B cell (primary cell): ENCODE measurements around the gene ATIC. TPM values are rescaled to one million over a fixed set of nuclear protein-coding genes. Genes with fewer than 3 reads are reported as not detected.

Source experiments
- ATAC-seq: fragments of 200-7000 bp; cut with Tn5 transposase; one replicate; pipeline ENCODE4 v1.10.0; 2021; ENCODE audit warnings: low read depth, mild to moderate bottlenecking, moderate number of reproducible peaks, moderate library complexity
- CTCF ChIA-PET: fragments of 350-600 bp; sonication (Branson Sonifier 250); formaldehyde crosslinking; loops from one replicate; lab custom pipeline; 2021; ENCODE audit warnings: antibody characterized with exemption, inconsistent platforms; lab: Charles Lee
- POLR2A ChIA-PET: fragments of 350-600 bp; sonication (Branson Sonifier 250); formaldehyde crosslinking; loops from one replicate; lab custom pipeline; 2021; ENCODE audit warnings: antibody characterized with exemption; lab: Charles Lee
- DNase-seq: peaks from one replicate; pipeline ENCODE4 v3.0.0; 2013
- H2AFZ ChIP-seq: 2 replicates; pipeline ENCODE4 v1.6.1; 2012; ENCODE audit warnings: mild to moderate bottlenecking, low read depth, low read length; ENCODE audit not compliant: insufficient read depth, poor library complexity, severe bottlenecking
- H3K27ac ChIP-seq, 2 donors: 1 replicate in 1 of 2; 2 replicates in 1 of 2; pipeline ENCODE4 v1.5.1; 2012 to 2013; ENCODE audit warnings: low read length in 2 of 2, mild to moderate bottlenecking in 2 of 2, moderate library complexity in 1 of 2
- H3K27me3 ChIP-seq, 4 experiments: fragments of 200-600 bp in 1 of 4; sonication (generic) in 1 of 4; replicated peaks in 1 of 4; 1 replicate in 2 of 4; 2 replicates in 2 of 4; pipeline versions ENCODE4 v1.6.1 to v1.7.0; 2013 to 2016; ENCODE audit warnings: low read length in 3 of 4, mild to moderate bottlenecking in 2 of 4, mixed read lengths in 1 of 4, moderate library complexity in 1 of 4; ENCODE audit not compliant: insufficient read depth in 4 of 4, control insufficient read depth in 3 of 4; ENCODE audit errors: control extremely low read depth in 1 of 4
- H3K36me3 ChIP-seq, 2 experiments: replicated peaks in 1 of 2; 1 replicate in 1 of 2; 2 replicates in 1 of 2; pipeline versions ENCODE4 v1.6.1 to v1.7.1; 2013; ENCODE audit warnings: low read length in 1 of 2; ENCODE audit not compliant: insufficient read depth in 2 of 2, control insufficient read depth in 1 of 2; ENCODE audit errors: control extremely low read depth in 1 of 2, extremely low read depth in 1 of 2
- H3K4me1 ChIP-seq, 2 donors: fragments of 200-600 bp in 1 of 2; sonication (generic) in 1 of 2; 1 replicate in 1 of 2; 2 replicates in 1 of 2; pipeline versions ENCODE4 v1.5.1 to v1.6.1; 2013 to 2017; ENCODE audit warnings: low read length in 2 of 2; ENCODE audit not compliant: control insufficient read depth in 2 of 2, insufficient read depth in 2 of 2
- H3K4me2 ChIP-seq: replicated peaks from 2 replicates; pipeline ENCODE3; 2012; ENCODE audit warnings: mild to moderate bottlenecking, low read depth, low read length; ENCODE audit not compliant: poor library complexity, severe bottlenecking
- H3K4me3 ChIP-seq, 5 experiments: fragments of 200-600 bp in 1 of 5; sonication (generic) in 1 of 5; 1 replicate in 3 of 5; 2 replicates in 2 of 5; pipeline versions ENCODE4 v1.5.1 to v1.7.0; 2011 to 2016; ENCODE audit warnings: low read length in 4 of 5, mild to moderate bottlenecking in 4 of 5, low read depth in 2 of 5, control low read depth in 1 of 5, moderate library complexity in 1 of 5; ENCODE audit not compliant: insufficient read depth in 1 of 5; ENCODE audit errors: control extremely low read depth in 1 of 5, extremely low read depth in 1 of 5
- H3K79me2 ChIP-seq: fragments of 200-600 bp; sonication (generic); one replicate; pipeline ENCODE4 v1.6.0; 2016; ENCODE audit warnings: low read length; ENCODE audit not compliant: control insufficient read depth, insufficient read depth
- H3K9ac ChIP-seq: fragments of 200-600 bp; sonication (generic); 2 replicates; pipeline ENCODE4 v1.6.1; 2017; ENCODE audit warnings: mild to moderate bottlenecking, low read length, moderate library complexity
- H3K9me3 ChIP-seq, 3 donors: one replicate each; pipeline versions ENCODE4 v1.6.1 to v1.7.1; 2013; ENCODE audit warnings: low read length in 2 of 3; ENCODE audit not compliant: control insufficient read depth in 2 of 3, insufficient read depth in 1 of 3; ENCODE audit errors: control extremely low read depth in 1 of 3
- H4K20me1 ChIP-seq: 2 replicates; pipeline ENCODE4 v1.6.0; 2012; ENCODE audit warnings: mild to moderate bottlenecking, low read length; ENCODE audit not compliant: insufficient read depth, control insufficient read depth, poor library complexity, severe bottlenecking
- H3K27ac Mint-ChIP-seq: one replicate; pipeline ENCODE4 v1.8.0; 2021; ENCODE audit warnings: mixed read lengths
- H3K27me3 Mint-ChIP-seq: one replicate; pipeline ENCODE4 v1.8.0; 2021; ENCODE audit warnings: mixed read lengths
- H3K4me1 Mint-ChIP-seq: one replicate; pipeline ENCODE4 v1.8.0; 2021; ENCODE audit warnings: mixed read lengths
- H3K4me3 Mint-ChIP-seq: one replicate; pipeline ENCODE4 v1.8.0; 2021; ENCODE audit warnings: mixed read lengths
- H3K9me3 Mint-ChIP-seq: one replicate; pipeline ENCODE4 v1.8.0; 2022; ENCODE audit warnings: mixed read lengths; ENCODE audit not compliant: insufficient read depth
- CTCF ChIP-seq: fragments of 200-600 bp; IDR thresholded peaks from one replicate; pipeline ENCODE4 v1.8.0; 2022; ENCODE audit warnings: antibody characterized with exemption, mild to moderate bottlenecking
- EZH2 ChIP-seq: IDR thresholded peaks from 2 replicates; pipeline ENCODE4 v1.6.1; 2012; ENCODE audit warnings: borderline replicate concordance, low read depth, mild to moderate bottlenecking, moderate library complexity, low read length; ENCODE audit not compliant: insufficient read depth, poor library complexity, severe bottlenecking
- WGBS: methylation state at CpG from one replicate; pipeline ENCODE4 v1.1.5; 2013; ENCODE audit warnings: missing lambda C conversion rate; ENCODE audit not compliant: insufficient coverage; 5-methylcytosine and 5-hydroxymethylcytosine counted together
- intact Hi-C: fragments of 100-400 bp; cut with micrococcal nuclease; formaldehyde crosslinking; loops from one replicate; pipeline ENCODE4 v1.10.0; 2022
- polyA plus RNA-seq: library from polyadenylated mRNA; depleted of rRNA; stranded (reverse); fragments of >200 nt; gene quantifications from 2 replicates; pipeline ENCODE4 v1.2.3, GENCODE V29; 2012
- total RNA-seq, 2 donors: library from RNA; stranded (reverse); fragments of 120-200 nt in 1 of 2; gene quantifications; 1 replicate in 1 of 2; 2 replicates in 1 of 2; pipeline versions ENCODE4 v1.2.3 to v1.2.4, GENCODE V29; 2013 to 2022

ATIC gene
- total and polyA plus RNA-seq, 2 donors (not counting 1 experiment from before 2014, with no cell fraction given) = 55.4 to 80.4 TPM

DNA sequence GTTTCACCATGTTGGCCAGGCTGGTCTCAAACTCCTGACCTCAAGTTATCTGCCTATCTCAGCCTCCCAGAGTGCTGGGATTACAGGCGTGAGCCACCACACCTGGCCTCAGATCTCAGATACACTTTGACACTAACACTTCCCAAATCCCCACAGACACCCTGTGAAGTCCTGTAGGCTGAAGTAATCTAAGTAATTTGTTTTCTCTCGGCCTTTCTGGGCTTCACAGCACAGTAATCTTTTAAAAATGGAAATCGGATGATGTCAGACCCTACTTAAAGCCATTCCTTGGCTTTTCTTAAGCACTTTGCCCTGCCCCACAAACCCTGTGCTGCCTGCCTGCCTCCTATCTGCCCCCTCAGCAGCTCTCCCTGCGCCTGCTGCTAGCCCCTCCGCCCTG is 16.2 kb downstream of the ATIC start:
- Histone ChIP-seq H3K4me3 (no peak overlapping the region), H3K4me2 (no peak overlapping the region), H3K27ac (no peak overlapping the region), H3K36me3 (peaks cover 12 to 70% of the 10 kb centered on the region in 2 experiments), H3K9me3 (no peaks in the 10 kb centered on the region), H4K20me1 (peaks cover 11% of the 10 kb centered on the region), H3K79me2 (peaks cover 50% of the 10 kb centered on the region), H3K4me1 (peaks cover 4 to 8% of the 10 kb centered on the region in 2 donors), H3K27me3 (no peaks in the 10 kb centered on the region), H3K9ac (no peak overlapping the region), H2AFZ (no peak overlapping the region)
- no peak for DNase-seq
- ChIA-PET CTCF (no interaction called here), POLR2A (no interaction called here)
- ATAC-seq = no peak
- H3K27ac Mint-ChIP-seq = no peak overlapping the region
- no peak for TF ChIP-seq CTCF
- peaks cover 17% of the 10 kb centered on the region for H3K4me1 Mint-ChIP-seq
- H3K4me3 Mint-ChIP-seq = no peak overlapping the region
- 98% methylated on average over 4 of the region's 5 CpGs for WGBS
- H3K27me3 Mint-ChIP-seq = no peaks in the 10 kb centered on the region
- intact Hi-C loops = no loop called here
- H3K9me3 Mint-ChIP-seq = no peaks in the 10 kb centered on the region

DNA sequence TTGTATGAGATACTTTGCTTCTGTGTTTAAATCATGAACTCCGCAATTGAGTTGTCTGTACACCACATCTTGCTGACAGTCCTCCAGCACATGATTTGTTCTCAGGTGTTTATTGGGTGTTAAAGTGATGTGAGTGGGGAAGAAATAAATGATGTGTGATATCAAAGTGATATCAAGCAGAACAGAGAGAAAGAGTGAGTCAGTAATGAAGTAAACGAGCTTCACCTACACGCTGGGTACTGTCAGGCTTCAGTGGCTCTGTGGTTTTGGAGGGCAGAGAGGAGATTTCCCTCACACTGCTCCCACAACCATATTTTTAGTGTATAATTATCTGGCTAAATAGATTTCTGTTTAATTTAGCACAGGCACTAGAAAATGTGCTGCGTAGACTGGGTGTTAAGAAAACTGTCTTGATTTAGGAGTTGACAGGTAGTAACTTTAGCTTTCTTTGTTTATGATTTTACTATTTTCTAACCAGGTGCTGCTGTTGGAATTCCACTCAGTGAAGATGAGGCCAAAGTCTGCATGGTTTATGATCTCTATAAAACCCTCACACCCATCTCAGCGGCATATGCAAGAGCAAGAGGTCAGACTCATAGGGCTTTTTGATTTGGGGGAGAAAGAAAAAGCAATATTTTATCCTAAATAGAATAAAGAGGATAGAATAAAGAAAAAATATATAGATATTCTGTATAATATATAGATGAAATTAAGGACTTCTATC is 21.2 kb downstream of the ATIC start:
- ChIA-PET POLR2A (no interaction called here), CTCF (interaction anchor here (1.0 kb wide), 1 partner anchor 21 kb away, joined by 3 read pairs; the partner anchor contains the start of gene ATIC)
- Histone ChIP-seq H4K20me1 (peaks cover 4% of the 10 kb centered on the region), H2AFZ (no peak overlapping the region), H3K27ac (peak overlapping the region in 1 of 2 donors; percentile 37), H3K9me3 (no peaks in the 10 kb centered on the region), H3K4me3 (no peak overlapping the region), H3K27me3 (no peaks in the 10 kb centered on the region), H3K36me3 (peaks cover 10 to 70% of the 10 kb centered on the region in 2 experiments), H3K4me2 (peak overlapping the region; percentile 32), H3K79me2 (peaks cover 22% of the 10 kb centered on the region), H3K4me1 (peaks cover 6 to 9% of the 10 kb centered on the region in 2 donors), H3K9ac (peak overlapping the region; percentile 30)
- intact Hi-C loops = no loop called here
- TF ChIP-seq EZH2 (no peak), CTCF (no peak)
- no CpG with 5 or more reads among the region's 5 CpGs for WGBS
- peak; percentile 25 for DNase-seq
- H3K27ac Mint-ChIP-seq = peak overlapping the region; percentile 57
- H3K27me3 Mint-ChIP-seq = no peaks in the 10 kb centered on the region
- H3K4me3 Mint-ChIP-seq = peak overlapping the region; percentile 42
- H3K4me1 Mint-ChIP-seq = peaks cover 16% of the 10 kb centered on the region
- no peaks in the 10 kb centered on the region for H3K9me3 Mint-ChIP-seq
- peak; percentile 79 for ATAC-seq
